Astrocyte (in vitro differentiated cells and primary cell): ENCODE results near the gene PPT2. TPM values are rescaled to one million over a fixed set of nuclear protein-coding genes. Genes with fewer than 3 reads are reported as not detected.

Source experiments
- DNase-seq: peaks from one replicate; pipeline ENCODE4 v3.0.0-alpha.2; 2010; ENCODE audit warnings: low read depth
- FAIRE-seq: peaks from 2 replicates; lab custom pipeline; 2011; peaks lifted over from hg19 to GRCh38; lab: Jason Lieb, UNC
- H2AFZ ChIP-seq: 2 replicates; pipeline ENCODE4 v1.6.0; 2012; ENCODE audit warnings: low read depth, low read length, inconsistent platforms
- H3K27ac ChIP-seq: 2 replicates; pipeline ENCODE4 v1.5.1; 2011; ENCODE audit warnings: low read depth, low read length, inconsistent platforms
- H3K27me3 ChIP-seq: 2 replicates; pipeline ENCODE4 v1.6.0; 2011; ENCODE audit warnings: low read length, inconsistent platforms; ENCODE audit not compliant: insufficient read depth
- H3K36me3 ChIP-seq: 2 replicates; pipeline ENCODE4 v1.5.1; 2011; ENCODE audit warnings: low read length, inconsistent platforms; ENCODE audit not compliant: insufficient read depth
- H3K4me1 ChIP-seq: 2 replicates; pipeline ENCODE4 v1.5.1; 2011; ENCODE audit warnings: low read length, inconsistent platforms; ENCODE audit not compliant: insufficient read depth
- H3K4me2 ChIP-seq: 2 replicates; pipeline ENCODE4 v1.6.0; 2012; ENCODE audit warnings: low read length, inconsistent platforms
- H3K4me3 ChIP-seq: 2 replicates; pipeline ENCODE4 v1.5.1; 2011; ENCODE audit warnings: low read depth, mild to moderate bottlenecking, low read length, inconsistent platforms; ENCODE audit not compliant: insufficient read depth
- H3K79me2 ChIP-seq: 2 replicates; pipeline ENCODE4 v1.6.0; 2012; ENCODE audit warnings: mild to moderate bottlenecking, low read length, inconsistent platforms; ENCODE audit not compliant: insufficient read depth
- H3K9ac ChIP-seq: 2 replicates; pipeline ENCODE4 v1.6.0; 2012; ENCODE audit warnings: mild to moderate bottlenecking, low read length, inconsistent platforms
- H3K9me3 ChIP-seq: 2 replicates; pipeline ENCODE4 v1.5.1; 2012; ENCODE audit warnings: low read depth, mild to moderate bottlenecking, low read length, inconsistent platforms; ENCODE audit not compliant: insufficient read depth
- H4K20me1 ChIP-seq: 2 replicates; pipeline ENCODE4 v1.6.0; 2012; ENCODE audit warnings: low read length, inconsistent platforms; ENCODE audit not compliant: insufficient read depth
- H3K27ac Mint-ChIP-seq: one replicate; pipeline ENCODE4 v1.8.0; 2021; ENCODE audit warnings: mild to moderate bottlenecking, mixed read lengths; ENCODE audit not compliant: unreplicated experiment
- H3K27me3 Mint-ChIP-seq: one replicate; pipeline ENCODE4 v1.8.0; 2021; ENCODE audit warnings: low read depth, mixed read lengths; ENCODE audit not compliant: unreplicated experiment
- H3K36me3 Mint-ChIP-seq: one replicate; pipeline ENCODE4 v1.8.0; 2021; ENCODE audit warnings: low read depth, mixed read lengths; ENCODE audit not compliant: unreplicated experiment
- H3K4me1 Mint-ChIP-seq: one replicate; pipeline ENCODE4 v1.8.0; 2021; ENCODE audit warnings: low read depth, mixed read lengths; ENCODE audit not compliant: unreplicated experiment
- H3K4me3 Mint-ChIP-seq: one replicate; pipeline ENCODE4 v1.8.0; 2021; ENCODE audit warnings: mild to moderate bottlenecking, moderate library complexity, mixed read lengths; ENCODE audit not compliant: unreplicated experiment
- H3K9me3 Mint-ChIP-seq: one replicate; pipeline ENCODE4 v1.8.0; 2021; ENCODE audit warnings: mild to moderate bottlenecking, mixed read lengths; ENCODE audit not compliant: unreplicated experiment
- CTCF ChIP-seq: IDR thresholded peaks from 2 replicates; pipeline ENCODE4 v1.5.1; 2011; ENCODE audit warnings: low read depth, mild to moderate bottlenecking, inconsistent platforms, low read length, moderate library complexity; ENCODE audit not compliant: insufficient read depth
- EZH2 ChIP-seq: IDR thresholded peaks from 2 replicates; pipeline ENCODE4 v1.6.1; 2012; ENCODE audit warnings: mild to moderate bottlenecking, low read length, inconsistent platforms; ENCODE audit not compliant: insufficient read depth
- total RNA-seq: library from RNA; stranded (reverse); gene quantifications from 2 replicates; pipeline ENCODE4 v1.2.1, GENCODE V29; 2021

PPT2 gene
- total RNA-seq, 1 donor from 2014 or later: 33.0 TPM

GRCh38 chr6:32107406-32107805, 46.5 kb upstream of the PPT2 start:
- Histone ChIP-seq H3K27me3 (peaks cover 9% of the 10 kb centered on the region), H2AFZ (no peak overlapping the region), H3K9ac (no peak overlapping the region), H3K4me2 (no peak overlapping the region), H3K36me3 (no peaks in the 10 kb centered on the region), H3K4me1 (peaks cover 3% of the 10 kb centered on the region), H4K20me1 (peaks cover 11% of the 10 kb centered on the region), H3K4me3 (no peak overlapping the region), H3K27ac (no peak overlapping the region), H3K9me3 (peaks cover 5% of the 10 kb centered on the region), H3K79me2 (no peaks in the 10 kb centered on the region)
- FAIRE-seq (no peak), DNase-seq (no peak)
- H3K9me3 Mint-ChIP-seq: peaks cover 2% of the 10 kb centered on the region
- H3K27ac Mint-ChIP-seq: no peak overlapping the region
- TF ChIP-seq CTCF (no peak), EZH2 (no peak)
- no peak overlapping the region for H3K4me3 Mint-ChIP-seq
- peaks cover 78% of the 10 kb centered on the region for H3K27me3 Mint-ChIP-seq
- peaks cover 1% of the 10 kb centered on the region for H3K36me3 Mint-ChIP-seq
- peaks cover 14% of the 10 kb centered on the region for H3K4me1 Mint-ChIP-seq

DNA sequence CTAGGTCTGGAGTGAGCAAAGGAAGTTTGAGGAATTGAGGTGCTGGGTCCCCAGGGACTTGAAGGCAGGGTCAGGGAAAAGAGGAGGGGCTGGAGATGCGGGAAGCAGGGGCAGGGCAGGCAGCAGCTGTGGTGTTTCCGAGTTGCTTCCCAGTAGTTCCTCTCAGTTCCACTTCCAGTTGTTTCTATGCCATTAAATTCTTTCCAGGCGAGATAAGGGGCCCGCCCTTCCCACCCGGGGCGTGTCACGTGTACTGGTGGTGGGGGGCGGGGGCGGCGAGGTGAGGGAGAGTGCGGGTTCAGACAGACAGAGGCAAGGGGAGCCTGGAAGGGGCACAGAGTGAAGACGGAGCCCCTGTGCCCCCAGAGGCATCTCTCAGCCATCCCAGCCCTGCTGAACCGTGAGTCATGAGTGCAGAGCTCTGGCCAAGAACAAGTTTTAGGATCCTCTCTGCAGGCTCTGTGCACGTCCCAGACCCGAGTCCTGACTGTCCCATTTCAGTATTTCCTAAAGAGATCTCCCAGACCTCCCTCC, 45.8 kb upstream of the PPT2 start:
- peaks cover 5% of the 10 kb centered on the region for H3K9me3 ChIP-seq
- no peak overlapping the region for H3K27ac ChIP-seq
- no peak overlapping the region for H3K9ac ChIP-seq
- peaks cover 3% of the 10 kb centered on the region for H3K4me1 ChIP-seq
- FAIRE-seq (no peak), DNase-seq (no peak)
- H3K27me3 ChIP-seq: peaks cover 9% of the 10 kb centered on the region
- H4K20me1 ChIP-seq: peaks cover 11% of the 10 kb centered on the region
- H3K27me3 Mint-ChIP-seq: peaks cover 73% of the 10 kb centered on the region
- no peak overlapping the region for H3K27ac Mint-ChIP-seq
- peaks cover 2% of the 10 kb centered on the region for H3K9me3 Mint-ChIP-seq
- H3K4me3 Mint-ChIP-seq: peak overlapping the region; percentile 57
- H3K4me2 ChIP-seq: peak overlapping the region; percentile 14
- no peaks in the 10 kb centered on the region for H3K79me2 ChIP-seq
- peaks cover 4% of the 10 kb centered on the region for H3K36me3 Mint-ChIP-seq
- no peak overlapping the region for H3K4me3 ChIP-seq
- H3K36me3 ChIP-seq: no peaks in the 10 kb centered on the region
- peaks cover 14% of the 10 kb centered on the region for H3K4me1 Mint-ChIP-seq
- TF ChIP-seq EZH2 (no peak), CTCF (no peak)
- no peak overlapping the region for H2AFZ ChIP-seq

- peaks cover 9% of the 10 kb centered on the region for H3K27me3 ChIP-seq
- TF ChIP-seq CTCF: no peak
- TF ChIP-seq EZH2: no peak
- no peak overlapping the region for H3K27ac ChIP-seq
- H3K4me3 ChIP-seq: no peak overlapping the region
- H3K9me3 Mint-ChIP-seq: no peaks in the 10 kb centered on the region
- H3K4me1 Mint-ChIP-seq: peaks cover 17% of the 10 kb centered on the region
- no peak for FAIRE-seq
- H3K4me2 ChIP-seq: no peak overlapping the region
- no peaks in the 10 kb centered on the region for H3K36me3 ChIP-seq
- no peak overlapping the region for H3K27ac Mint-ChIP-seq
- no peak overlapping the region for H3K4me3 Mint-ChIP-seq
- H2AFZ ChIP-seq: no peak overlapping the region
- peaks cover 6% of the 10 kb centered on the region for H3K4me1 ChIP-seq
- H3K79me2 ChIP-seq: no peaks in the 10 kb centered on the region
- H3K27me3 Mint-ChIP-seq: peaks cover 68% of the 10 kb centered on the region
- peaks cover 11% of the 10 kb centered on the region for H4K20me1 ChIP-seq
- H3K36me3 Mint-ChIP-seq: peaks cover 6% of the 10 kb centered on the region
- no peak for DNase-seq
- H3K9me3 ChIP-seq: peaks cover 5% of the 10 kb centered on the region
- no peak overlapping the region for H3K9ac ChIP-seq
Observed at GRCh38 chr6:32108727-32109113, 45.2 kb upstream of the PPT2 start.
